ENCODE results near the gene SASH3. TPM values are rescaled to one million over a fixed set of nuclear protein-coding genes. Genes with fewer than 3 reads are reported as not detected.
"Not testable (repeated sequence)": the region's sequence is repeated elsewhere in the genome, so short reads cannot be mapped to it uniquely, and the experiment has no call there.

SASH3 gene
- total RNA-seq = 100 to 1,000 TPM; 243 to 317 TPM

GRCh38 chrX:129779747-129780146 is at the start of gene SASH3:
SASH3 (plus strand) TSS chrX:129779949; CDS start chrX:129780098, 149 bp downstream.
- H3K36me3 Mint-ChIP-seq = peaks cover 8% of the 10 kb centered on the region
- H3K4me1 Mint-ChIP-seq (ENCODE audit: low read depth in 2 of 2) = peaks cover 52 to 65% of the 10 kb centered on the region in 2 donors
- peak within 1 kb of the TSS; percentile 91 to 96 for H3K27ac Mint-ChIP-seq
- peak; percentile 85 for DNase-seq (ENCODE audit: low spot score)
- H3K4me3 Mint-ChIP-seq = peak within 1 kb of the TSS; percentile 95
- H3K27me3 Mint-ChIP-seq = no peaks in the 10 kb centered on the region
- H3K9me3 Mint-ChIP-seq = peaks cover 5% of the 10 kb centered on the region
- peak; percentile 56 to 63 for ATAC-seq

- H3K36me3 Mint-ChIP-seq = no peaks in the 10 kb centered on the region
- DNase-seq (ENCODE audit: low spot score) (no peak), ATAC-seq (peak in 1 of 2 donors; percentile 38)
- H3K27me3 Mint-ChIP-seq = peaks cover 0 to 12% of the 10 kb centered on the region in 2 donors
- H3K4me1 Mint-ChIP-seq (ENCODE audit: low read depth in 2 of 2) = peaks cover 20 to 29% of the 10 kb centered on the region in 2 donors
- H3K27ac Mint-ChIP-seq = peak overlapping the region; percentile 9 to 24
- H3K9me3 Mint-ChIP-seq = no peaks in the 10 kb centered on the region
- no peak overlapping the region for H3K4me3 Mint-ChIP-seq
Observed at GRCh38 chrX:129731228-129731627, 48.5 kb upstream of the SASH3 start.

- H3K9me3 Mint-ChIP-seq = no peaks in the 10 kb centered on the region
- no peak overlapping the region for H3K4me3 Mint-ChIP-seq
- no peak for ATAC-seq
- peaks cover 20 to 25% of the 10 kb centered on the region in 2 donors for H3K4me1 Mint-ChIP-seq (ENCODE audit: low read depth in 2 of 2)
- no peak for DNase-seq (ENCODE audit: low spot score)
- peaks cover 0 to 10% of the 10 kb centered on the region in 2 donors for H3K27me3 Mint-ChIP-seq
- H3K36me3 Mint-ChIP-seq = no peaks in the 10 kb centered on the region
- no peak overlapping the region for H3K27ac Mint-ChIP-seq
Observed at GRCh38 chrX:129732857-129733256, 46.9 kb upstream of the SASH3 start.

GRCh38 chrX:129733335-129733734 is 46.4 kb upstream of the SASH3 start:
- Mint-ChIP-seq H3K36me3 (no peaks in the 10 kb centered on the region), H3K9me3 (no peaks in the 10 kb centered on the region), H3K27ac (no peak overlapping the region), H3K4me3 (no peak overlapping the region), H3K4me1 (ENCODE audit: low read depth in 2 of 2) (peaks cover 24 to 25% of the 10 kb centered on the region in 2 donors), H3K27me3 (peaks cover 0 to 13% of the 10 kb centered on the region in 2 donors)
- ATAC-seq (no peak), DNase-seq (ENCODE audit: low spot score) (no peak)

- DNase-seq (ENCODE audit: low spot score) (no peak), ATAC-seq (no peak)
- Mint-ChIP-seq H3K9me3 (no peaks in the 10 kb centered on the region), H3K36me3 (no peaks in the 10 kb centered on the region), H3K4me3 (no peak overlapping the region), H3K27me3 (peaks cover 0 to 6% of the 10 kb centered on the region in 2 donors), H3K4me1 (ENCODE audit: low read depth in 2 of 2) (peaks cover 14 to 15% of the 10 kb centered on the region in 2 donors), H3K27ac (no peak overlapping the region)
Observed at GRCh38 chrX:129736491-129736890, 43.3 kb upstream of the SASH3 start.

- H3K27me3 Mint-ChIP-seq = peaks cover 0 to 6% of the 10 kb centered on the region in 2 donors
- H3K9me3 Mint-ChIP-seq = no peaks in the 10 kb centered on the region
- DNase-seq (ENCODE audit: low spot score) (no peak), ATAC-seq (no peak)
- no peaks in the 10 kb centered on the region for H3K36me3 Mint-ChIP-seq
- H3K27ac Mint-ChIP-seq = peak overlapping the region in 1 of 2 donors; percentile 13
- peaks cover 18 to 21% of the 10 kb centered on the region in 2 donors for H3K4me1 Mint-ChIP-seq (ENCODE audit: low read depth in 2 of 2)
- no peak overlapping the region for H3K4me3 Mint-ChIP-seq
Observed at GRCh38 chrX:129737916-129738315, 41.8 kb upstream of the SASH3 start.

- Mint-ChIP-seq H3K4me1 (ENCODE audit: low read depth in 2 of 2) (peaks cover 23 to 24% of the 10 kb centered on the region in 2 donors), H3K36me3 (no peaks in the 10 kb centered on the region), H3K9me3 (no peaks in the 10 kb centered on the region), H3K27me3 (peaks cover 0 to 6% of the 10 kb centered on the region in 2 donors), H3K27ac (peak within 1 kb of the TSS in 1 of 2 donors; percentile 13), H3K4me3 (no peak within 1 kb of the TSS)
- no peak for DNase-seq (ENCODE audit: low spot score)
- no peak for ATAC-seq
Observed at GRCh38 chrX:129738466-129739308, 41.1 kb upstream of the SASH3 start, which contains the start of gene XPNPEP2. XPNPEP2 (plus strand) TSS chrX:129738979; CDS start chrX:129739214, 235 bp downstream.

- H3K27ac Mint-ChIP-seq = no peak overlapping the region
- H3K4me1 Mint-ChIP-seq (ENCODE audit: low read depth in 2 of 2) = peaks cover 28 to 32% of the 10 kb centered on the region in 2 donors
- ATAC-seq = no peak
- DNase-seq (ENCODE audit: low spot score) = no peak
- peaks cover 0 to 6% of the 10 kb centered on the region in 2 donors for H3K27me3 Mint-ChIP-seq
- H3K9me3 Mint-ChIP-seq = no peaks in the 10 kb centered on the region
- no peak overlapping the region for H3K4me3 Mint-ChIP-seq
- no peaks in the 10 kb centered on the region for H3K36me3 Mint-ChIP-seq
Observed at GRCh38 chrX:129739578-129739977, 40.2 kb upstream of the SASH3 start.

- Mint-ChIP-seq H3K4me3 (peak overlapping the region; percentile 75), H3K9me3 (no peaks in the 10 kb centered on the region), H3K36me3 (no peaks in the 10 kb centered on the region), H3K4me1 (ENCODE audit: low read depth in 2 of 2) (peaks cover 35 to 36% of the 10 kb centered on the region in 2 donors), H3K27me3 (peaks cover 0 to 3% of the 10 kb centered on the region in 2 donors), H3K27ac (peak overlapping the region; percentile 4 to 81)
- ATAC-seq = no peak
- no peak for DNase-seq (ENCODE audit: low spot score)
Observed at GRCh38 chrX:129741880-129742758, 37.6 kb upstream of the SASH3 start.

GRCh38 chrX:129742759-129743152 is 37.0 kb upstream of the SASH3 start:
- peak overlapping the region; percentile 4 to 81 for H3K27ac Mint-ChIP-seq

GRCh38 chrX:129743821-129744220 is 35.9 kb upstream of the SASH3 start:
- ATAC-seq = peak; percentile 62 to 89
- Mint-ChIP-seq H3K36me3 (no peaks in the 10 kb centered on the region), H3K4me1 (ENCODE audit: low read depth in 2 of 2) (peaks cover 30 to 36% of the 10 kb centered on the region in 2 donors), H3K4me3 (peak overlapping the region; percentile 73), H3K27me3 (no peaks in the 10 kb centered on the region), H3K9me3 (no peaks in the 10 kb centered on the region), H3K27ac (peak overlapping the region; percentile 69 to 78)
- no peak for DNase-seq (ENCODE audit: low spot score)

More at GRCh38 chrX:129742759-129743152, 37.0 kb upstream of the SASH3 start:
- not testable (repeated sequence) for H3K36me3 Mint-ChIP-seq; H3K27me3 Mint-ChIP-seq; H3K9me3 Mint-ChIP-seq; DNase-seq (ENCODE audit: low spot score)
- ATAC-seq = peak in 1 of 2 donors; percentile 47
- peak overlapping the region; percentile 75 for H3K4me3 Mint-ChIP-seq
- H3K4me1 Mint-ChIP-seq (ENCODE audit: low read depth in 2 of 2) = peaks cover 35 to 36% of the 10 kb centered on the region in 2 donors

- peak overlapping the region; percentile 73 for H3K4me3 Mint-ChIP-seq
- no peaks in the 10 kb centered on the region for H3K36me3 Mint-ChIP-seq
- H3K27me3 Mint-ChIP-seq = no peaks in the 10 kb centered on the region
- H3K4me1 Mint-ChIP-seq (ENCODE audit: low read depth in 2 of 2) = peaks cover 30 to 36% of the 10 kb centered on the region in 2 donors
- H3K9me3 Mint-ChIP-seq = no peaks in the 10 kb centered on the region
- DNase-seq (ENCODE audit: low spot score) = no peak
- H3K27ac Mint-ChIP-seq = peak overlapping the region; percentile 56 to 78
- ATAC-seq = peak; percentile 46 to 52
Observed at GRCh38 chrX:129744861-129745321, 34.9 kb upstream of the SASH3 start.

Data from natural killer cell treated with Interleukin-12 subunit alpha and Interleukin-12 subunit beta and Interleukin-15 and Interleukin-18, amount 100 ng/mL, for 72 hours (primary cell).